ENCODE measurements around the gene RELA.
"Not testable (repeated sequence)": the region's sequence is repeated elsewhere in the genome, so short reads cannot be mapped to it uniquely, and the experiment has no call there.

Gene RELA

DNA sequence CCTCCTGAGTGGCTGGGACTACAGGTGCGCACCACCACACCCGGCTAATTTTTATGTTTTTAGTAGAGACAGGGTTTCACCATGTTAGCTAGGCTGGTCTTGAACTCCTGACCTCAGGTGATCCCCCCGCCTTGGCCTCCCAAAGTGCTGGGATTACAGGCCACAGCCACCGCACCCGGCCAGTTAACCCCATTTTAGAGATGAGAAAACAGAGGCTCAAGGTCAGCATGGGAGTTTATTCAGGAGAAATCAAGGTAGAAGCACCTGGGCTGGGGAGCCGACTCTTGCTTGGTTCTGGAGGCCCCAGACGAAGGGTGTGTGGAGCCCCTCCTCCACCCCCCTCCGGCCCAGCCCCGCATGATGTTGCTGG, 23.5 kb downstream of the RELA start:
- not testable (repeated sequence) for H3K9me3 ChIP-seq (ENCODE audit: control insufficient read depth, low read length); H3K27ac ChIP-seq (ENCODE audit: low read depth, low read length, severe bottlenecking); H3K4me3 ChIP-seq (ENCODE audit: extremely low read depth, insufficient read depth, low read length, poor library complexity, severe bottlenecking)
- WGBS, 2 experiments (ENCODE audit: insufficient coverage in 2 of 2) = 97 to 100% methylated on average over 5 of the region's 9 CpGs
- peaks cover 65% of the 10 kb centered on the region for H3K36me3 ChIP-seq (ENCODE audit: control insufficient read depth, insufficient read depth, low read length)
- peaks cover 11% of the 10 kb centered on the region for H3K4me1 ChIP-seq (ENCODE audit: control insufficient read depth, insufficient read depth, low read length, poor library complexity, severe bottlenecking)

DNA sequence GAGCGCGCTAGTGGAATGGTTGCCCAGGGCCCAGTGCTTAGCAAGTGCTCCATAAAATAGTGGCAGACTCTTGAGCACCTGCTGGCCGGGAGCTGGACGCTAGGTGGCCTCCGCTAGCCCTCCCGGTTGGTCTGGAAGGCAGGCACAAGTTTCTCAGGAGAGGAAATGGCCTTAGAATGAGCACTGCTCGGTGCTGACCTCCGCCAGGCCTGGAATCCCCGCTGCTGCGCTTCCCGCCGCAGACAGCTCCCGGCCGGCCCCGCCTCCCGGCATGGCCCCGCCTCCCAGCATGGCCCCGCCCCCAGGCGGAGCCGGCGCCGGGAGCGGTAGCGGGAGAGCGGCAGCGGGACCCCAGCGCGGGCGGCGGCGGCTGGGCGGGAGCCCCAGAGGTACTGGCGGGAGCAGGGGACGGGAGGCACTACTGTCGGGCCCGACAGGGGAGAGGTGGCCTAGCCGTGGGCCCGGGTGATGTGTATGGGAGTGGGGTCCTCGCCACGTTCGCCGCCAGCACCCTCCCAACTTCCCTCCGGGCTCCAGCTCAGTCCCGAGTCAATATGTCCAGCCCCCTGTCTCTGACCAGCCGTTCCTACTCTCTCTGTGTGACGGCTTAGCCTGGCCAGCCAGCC, 24.8 kb downstream of the RELA start, which contains the start of gene SIPA1:
Gene SIPA1 (plus strand): TSS at position 308 of the 626 bp plus-strand sequence. CDS start 2,821 bp downstream, outside the sequence.
- Histone ChIP-seq H3K9me3 (ENCODE audit: control insufficient read depth, low read length) (no peaks in the 10 kb centered on the region), H3K36me3 (ENCODE audit: control insufficient read depth, insufficient read depth, low read length) (peaks cover 69% of the 10 kb centered on the region), H3K27ac (ENCODE audit: low read depth, low read length, severe bottlenecking) (peak within 1 kb of the TSS; percentile 87), H3K4me1 (ENCODE audit: control insufficient read depth, insufficient read depth, low read length, poor library complexity, severe bottlenecking) (peaks cover 11% of the 10 kb centered on the region), H3K4me3 (ENCODE audit: extremely low read depth, insufficient read depth, low read length, poor library complexity, severe bottlenecking) (peak within 1 kb of the TSS; percentile 65)
- 6 to 9% methylated on average over 24 to 27 of the region's 46 CpGs for WGBS, 2 experiments (ENCODE audit: insufficient coverage in 2 of 2)

DNA sequence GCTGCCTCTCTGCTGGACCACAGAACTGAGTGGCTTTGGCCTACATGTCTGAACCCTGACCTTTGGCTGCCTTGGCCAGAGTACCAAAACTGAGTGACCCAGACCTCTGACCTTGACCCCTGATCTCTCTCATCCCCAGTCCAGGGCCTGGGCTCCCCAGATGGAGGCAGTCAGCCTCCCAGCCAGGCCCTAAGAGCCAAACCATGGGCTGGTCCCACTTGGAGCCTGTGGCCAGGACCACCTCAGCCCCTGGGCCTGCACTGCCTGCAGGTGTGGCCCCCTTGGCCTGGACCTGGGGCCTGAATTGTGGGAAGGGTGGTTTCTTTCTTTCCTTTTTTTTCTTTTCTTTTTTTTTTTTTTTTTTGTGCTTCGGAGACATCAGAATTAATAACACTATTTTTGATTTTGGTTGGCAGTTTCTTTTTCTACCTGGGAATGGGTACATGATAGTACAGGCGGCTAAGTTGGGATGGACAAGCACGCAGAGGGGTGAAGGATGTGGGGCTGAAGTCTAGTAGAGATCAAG, 25.6 kb downstream of the RELA start:
- peak overlapping the region; percentile 87 for H3K27ac ChIP-seq (ENCODE audit: low read depth, low read length, severe bottlenecking)
- 82 to 100% methylated on average over 2 of the region's 3 CpGs for WGBS, 2 experiments (ENCODE audit: insufficient coverage in 2 of 2)
- H3K4me1 ChIP-seq (ENCODE audit: control insufficient read depth, insufficient read depth, low read length, poor library complexity, severe bottlenecking) = peaks cover 11% of the 10 kb centered on the region
- no peaks in the 10 kb centered on the region for H3K9me3 ChIP-seq (ENCODE audit: control insufficient read depth, low read length)
- H3K4me3 ChIP-seq (ENCODE audit: extremely low read depth, insufficient read depth, low read length, poor library complexity, severe bottlenecking) = no peak overlapping the region
- H3K36me3 ChIP-seq (ENCODE audit: control insufficient read depth, insufficient read depth, low read length) = peaks cover 64% of the 10 kb centered on the region

DNA sequence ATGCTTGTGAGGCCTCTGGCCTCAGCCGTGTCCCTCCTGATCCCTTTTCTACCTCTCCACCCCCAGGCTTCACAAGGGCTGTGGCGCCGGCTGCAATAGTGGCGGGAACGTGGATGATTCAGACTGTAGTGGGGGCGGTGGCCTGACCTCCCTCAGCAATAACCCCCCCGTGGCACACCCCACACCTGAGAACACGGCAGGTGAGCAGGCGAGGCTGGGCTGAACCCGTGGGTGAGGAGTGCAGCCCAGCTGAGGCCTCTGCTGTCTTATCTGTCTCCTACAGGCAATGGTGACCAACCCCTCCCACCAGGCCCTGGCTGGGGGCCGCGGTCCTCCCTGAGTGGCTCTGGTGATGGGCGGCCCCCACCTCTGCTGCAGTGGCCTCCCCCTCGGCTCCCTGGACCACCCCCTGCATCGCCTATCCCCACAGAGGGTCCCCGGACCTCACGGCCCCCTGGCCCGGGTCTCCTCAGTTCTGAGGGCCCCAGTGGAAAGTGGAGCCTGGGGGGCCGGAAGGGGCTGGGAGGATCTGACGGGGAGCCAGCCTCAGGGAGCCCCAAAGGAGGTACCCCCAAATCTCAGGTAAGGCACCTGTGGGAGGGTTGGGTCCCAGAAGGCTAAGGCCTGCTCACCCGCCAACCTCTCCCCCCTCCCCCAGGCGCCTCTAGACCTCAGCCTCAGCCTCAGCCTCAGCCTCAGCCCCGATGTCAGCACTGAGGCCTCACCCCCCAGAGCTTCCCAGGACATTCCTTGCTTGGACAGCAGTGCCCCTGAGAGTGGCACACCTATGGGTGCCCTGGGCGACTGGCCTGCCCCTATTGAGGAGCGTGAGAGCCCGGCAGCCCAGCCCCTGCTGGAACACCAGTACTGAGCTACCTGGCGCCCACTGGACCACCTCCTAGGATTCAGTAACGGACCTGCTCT, 26.3 kb downstream of the RELA start:
- no peaks in the 10 kb centered on the region for H3K9me3 ChIP-seq (ENCODE audit: control insufficient read depth, low read length)
- no peak overlapping the region for H3K4me3 ChIP-seq (ENCODE audit: extremely low read depth, insufficient read depth, low read length, poor library complexity, severe bottlenecking)
- peaks cover 11% of the 10 kb centered on the region for H3K4me1 ChIP-seq (ENCODE audit: control insufficient read depth, insufficient read depth, low read length, poor library complexity, severe bottlenecking)
- no peak overlapping the region for H3K27ac ChIP-seq (ENCODE audit: low read depth, low read length, severe bottlenecking)
- H3K36me3 ChIP-seq (ENCODE audit: control insufficient read depth, insufficient read depth, low read length) = peaks cover 61% of the 10 kb centered on the region
- WGBS, 2 experiments (ENCODE audit: insufficient coverage in 2 of 2) = 96 to 97% methylated on average over 13 to 24 of the region's 28 CpGs

DNA sequence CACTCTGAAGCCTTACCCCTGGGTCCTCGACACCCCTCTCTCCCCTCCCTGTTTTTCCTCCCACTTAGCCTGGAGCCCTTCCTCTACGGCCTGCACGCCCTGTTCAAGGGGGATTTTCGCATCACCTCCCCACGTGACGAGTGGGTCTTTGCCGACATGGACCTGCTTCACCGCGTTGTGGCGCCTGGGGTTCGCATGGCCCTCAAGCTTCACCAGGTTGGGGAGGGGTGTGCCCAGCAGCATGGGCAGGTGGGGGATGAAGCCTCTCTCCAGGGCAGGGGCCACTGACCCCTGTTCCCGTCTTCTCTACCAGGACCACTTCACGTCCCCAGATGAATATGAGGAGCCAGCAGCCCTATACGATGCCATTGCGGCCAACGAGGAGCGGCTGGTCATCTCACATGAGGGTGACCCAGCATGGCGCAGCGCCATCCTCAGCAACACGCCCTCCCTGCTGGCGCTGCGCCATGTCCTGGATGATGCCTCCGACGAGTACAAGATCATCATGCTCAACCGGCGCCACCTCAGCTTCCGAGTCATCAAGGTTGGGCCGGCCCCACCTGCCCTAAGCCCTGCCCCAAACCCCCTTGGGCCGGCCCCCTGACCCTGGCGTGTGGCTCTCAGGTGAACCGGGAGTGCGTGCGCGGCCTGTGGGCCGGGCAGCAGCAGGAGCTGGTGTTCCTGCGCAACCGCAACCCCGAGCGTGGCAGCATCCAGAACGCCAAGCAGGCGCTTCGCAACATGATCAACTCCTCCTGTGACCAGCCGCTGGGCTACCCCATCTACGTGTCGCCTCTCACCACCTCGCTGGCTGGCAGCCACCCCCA, 27.6 kb downstream of the RELA start:
- H3K9me3 ChIP-seq (ENCODE audit: control insufficient read depth, low read length) = no peaks in the 10 kb centered on the region
- no peak overlapping the region for H3K27ac ChIP-seq (ENCODE audit: low read depth, low read length, severe bottlenecking)
- peaks cover 11% of the 10 kb centered on the region for H3K4me1 ChIP-seq (ENCODE audit: control insufficient read depth, insufficient read depth, low read length, poor library complexity, severe bottlenecking)
- H3K4me3 ChIP-seq (ENCODE audit: extremely low read depth, insufficient read depth, low read length, poor library complexity, severe bottlenecking) = no peak overlapping the region
- WGBS, 2 experiments (ENCODE audit: insufficient coverage in 2 of 2) = 95 to 97% methylated on average over 41 to 42 of the region's 46 CpGs
- H3K36me3 ChIP-seq (ENCODE audit: control insufficient read depth, insufficient read depth, low read length) = peaks cover 66% of the 10 kb centered on the region

DNA sequence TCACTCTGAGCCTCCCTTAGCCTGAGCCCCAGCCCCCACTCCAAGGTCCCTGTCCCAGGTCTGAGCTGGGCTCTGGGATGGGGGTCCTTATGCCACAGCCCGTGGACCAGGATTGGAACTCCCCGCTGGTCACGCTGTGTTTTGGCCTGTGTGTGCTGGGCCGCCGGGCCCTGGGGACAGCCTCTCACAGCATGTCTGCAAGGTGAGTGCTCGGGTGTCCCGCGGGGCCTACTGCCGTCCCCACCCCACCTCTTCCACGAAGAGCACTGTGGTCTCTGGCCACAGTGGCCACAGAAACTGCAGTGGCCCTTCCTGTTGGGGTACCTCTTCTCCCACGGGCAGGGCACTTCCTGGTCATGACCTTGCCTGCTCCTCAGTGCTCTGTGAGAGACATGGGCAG, 28.3 kb downstream of the RELA start:
- H3K4me1 ChIP-seq (ENCODE audit: control insufficient read depth, insufficient read depth, low read length, poor library complexity, severe bottlenecking) = peaks cover 11% of the 10 kb centered on the region
- no peak overlapping the region for H3K4me3 ChIP-seq (ENCODE audit: extremely low read depth, insufficient read depth, low read length, poor library complexity, severe bottlenecking)
- H3K36me3 ChIP-seq (ENCODE audit: control insufficient read depth, insufficient read depth, low read length) = peaks cover 68% of the 10 kb centered on the region
- H3K9me3 ChIP-seq (ENCODE audit: control insufficient read depth, low read length) = no peaks in the 10 kb centered on the region
- WGBS, 2 experiments (ENCODE audit: insufficient coverage in 2 of 2) = 94 to 99% methylated on average over 9 to 11 of the region's 11 CpGs
- H3K27ac ChIP-seq (ENCODE audit: low read depth, low read length, severe bottlenecking) = no peak overlapping the region

DNA sequence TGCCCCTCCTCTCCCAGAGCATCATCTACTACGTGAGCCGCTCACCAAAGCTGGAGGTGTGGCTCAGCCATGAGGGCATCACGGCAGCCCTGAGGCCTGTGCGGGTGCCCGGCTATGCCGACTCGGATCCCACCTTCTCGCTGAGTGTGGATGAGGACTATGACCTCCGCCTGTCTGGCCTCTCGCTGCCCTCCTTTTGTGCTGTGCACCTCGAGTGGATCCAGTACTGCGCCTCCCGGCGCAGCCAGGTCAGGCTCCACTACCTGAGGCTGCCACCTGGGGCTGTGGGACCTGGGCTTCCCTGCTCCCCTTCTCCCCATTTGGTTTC, 28.6 kb downstream of the RELA start:
- H3K27ac ChIP-seq (ENCODE audit: low read depth, low read length, severe bottlenecking) = no peak overlapping the region
- no peaks in the 10 kb centered on the region for H3K9me3 ChIP-seq (ENCODE audit: control insufficient read depth, low read length)
- H3K4me3 ChIP-seq (ENCODE audit: extremely low read depth, insufficient read depth, low read length, poor library complexity, severe bottlenecking) = no peak overlapping the region
- peaks cover 11% of the 10 kb centered on the region for H3K4me1 ChIP-seq (ENCODE audit: control insufficient read depth, insufficient read depth, low read length, poor library complexity, severe bottlenecking)
- WGBS, 2 experiments (ENCODE audit: insufficient coverage in 2 of 2) = 95 to 97% methylated on average over 10 to 14 of the region's 14 CpGs
- peaks cover 69% of the 10 kb centered on the region for H3K36me3 ChIP-seq (ENCODE audit: control insufficient read depth, insufficient read depth, low read length)

DNA sequence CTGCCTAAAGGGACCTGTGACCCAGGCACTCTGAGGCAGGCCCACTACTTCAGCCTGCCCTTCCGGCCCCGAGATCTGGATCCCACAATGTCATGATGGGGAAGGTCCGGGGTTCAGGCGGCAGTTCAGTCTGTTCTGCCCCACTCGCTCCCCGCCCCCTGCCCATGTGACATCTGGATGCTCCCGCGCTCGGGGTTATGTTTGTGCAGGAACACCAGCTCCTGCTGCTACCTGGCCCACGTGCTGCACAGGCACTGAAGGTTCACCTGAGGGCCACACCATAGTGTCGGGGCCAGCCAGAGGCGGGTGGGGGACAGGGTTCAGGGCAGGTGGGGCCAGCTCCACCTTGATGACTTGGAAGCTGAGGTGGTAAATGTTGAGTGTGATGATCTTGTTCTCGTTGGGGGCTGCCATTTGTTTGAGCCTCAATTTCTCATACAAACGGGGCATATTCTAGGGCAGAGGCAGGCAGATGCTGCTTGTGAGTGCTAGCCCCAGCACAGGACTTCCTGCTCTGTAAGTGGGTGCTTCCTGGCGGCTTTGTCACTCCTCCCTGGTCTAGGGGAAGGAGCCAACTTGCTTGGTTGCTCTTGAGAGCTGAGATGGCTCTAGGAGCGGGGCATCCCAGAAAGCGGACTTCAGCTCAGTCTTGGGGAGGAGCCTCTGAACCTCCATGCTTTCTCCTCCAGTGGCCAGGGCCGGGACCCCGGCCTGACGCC, 29.2 kb downstream of the RELA start:
- 95 to 96% methylated on average over 14 to 19 of the region's 20 CpGs for WGBS, 2 experiments (ENCODE audit: insufficient coverage in 2 of 2)
- no peaks in the 10 kb centered on the region for H3K9me3 ChIP-seq (ENCODE audit: control insufficient read depth, low read length)
- peaks cover 11% of the 10 kb centered on the region for H3K4me1 ChIP-seq (ENCODE audit: control insufficient read depth, insufficient read depth, low read length, poor library complexity, severe bottlenecking)
- H3K4me3 ChIP-seq (ENCODE audit: extremely low read depth, insufficient read depth, low read length, poor library complexity, severe bottlenecking) = no peak overlapping the region
- H3K27ac ChIP-seq (ENCODE audit: low read depth, low read length, severe bottlenecking) = no peak overlapping the region
- peaks cover 74% of the 10 kb centered on the region for H3K36me3 ChIP-seq (ENCODE audit: control insufficient read depth, insufficient read depth, low read length)

DNA sequence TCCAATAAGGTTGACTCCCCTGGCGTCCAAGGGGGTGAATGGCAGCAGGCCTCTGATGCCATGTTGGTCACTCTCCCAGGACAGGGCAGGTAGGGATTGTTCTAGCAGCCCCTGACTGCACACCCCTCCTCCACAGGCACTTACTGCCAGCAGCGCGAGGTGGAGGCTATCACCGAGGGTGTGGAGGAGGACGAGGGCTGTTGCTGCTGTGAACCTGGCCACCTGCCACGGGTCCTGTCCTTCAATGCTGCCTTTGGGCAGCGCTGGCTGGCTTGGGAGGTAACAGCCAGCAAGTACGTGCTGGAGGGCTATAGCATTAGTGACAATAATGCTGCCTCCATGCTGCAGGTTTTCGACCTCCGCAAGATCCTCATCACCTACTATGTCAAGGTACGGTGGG, 32.5 kb downstream of the RELA start:
- no peaks in the 10 kb centered on the region for H3K9me3 ChIP-seq (ENCODE audit: control insufficient read depth, low read length)
- H3K36me3 ChIP-seq (ENCODE audit: control insufficient read depth, insufficient read depth, low read length) = peaks cover 84% of the 10 kb centered on the region
- H3K4me3 ChIP-seq (ENCODE audit: extremely low read depth, insufficient read depth, low read length, poor library complexity, severe bottlenecking) = no peak overlapping the region
- H3K4me1 ChIP-seq (ENCODE audit: control insufficient read depth, insufficient read depth, low read length, poor library complexity, severe bottlenecking) = no peaks in the 10 kb centered on the region
- no peak overlapping the region for H3K27ac ChIP-seq (ENCODE audit: low read depth, low read length, severe bottlenecking)
- 91 to 94% methylated on average over 8 of the region's 11 CpGs for WGBS, 2 experiments (ENCODE audit: insufficient coverage in 2 of 2)

DNA sequence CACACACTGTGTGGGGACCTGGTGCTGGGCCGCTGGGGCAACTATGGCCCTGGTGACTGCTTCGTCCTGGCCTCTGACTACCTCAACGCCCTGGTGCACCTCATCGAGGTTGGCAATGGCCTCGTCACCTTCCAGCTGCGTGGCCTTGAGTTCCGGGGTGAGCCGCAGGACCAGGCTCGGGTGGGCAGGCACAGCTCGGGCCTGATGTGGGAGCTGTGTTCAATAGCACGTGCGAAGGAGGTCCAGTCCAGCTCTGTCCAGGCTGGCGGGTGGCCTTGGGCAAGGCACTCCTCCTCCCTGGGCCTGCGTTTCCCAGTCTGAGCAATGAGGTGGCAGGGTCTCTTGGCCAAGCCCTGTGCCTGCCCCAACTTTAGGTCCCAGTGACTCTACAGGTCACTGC, 33.1 kb downstream of the RELA start:
- Histone ChIP-seq H3K4me3 (ENCODE audit: extremely low read depth, insufficient read depth, low read length, poor library complexity, severe bottlenecking) (no peak overlapping the region), H3K36me3 (ENCODE audit: control insufficient read depth, insufficient read depth, low read length) (peaks cover 84% of the 10 kb centered on the region), H3K9me3 (ENCODE audit: control insufficient read depth, low read length) (no peaks in the 10 kb centered on the region), H3K27ac (ENCODE audit: low read depth, low read length, severe bottlenecking) (no peak overlapping the region), H3K4me1 (ENCODE audit: control insufficient read depth, insufficient read depth, low read length, poor library complexity, severe bottlenecking) (no peaks in the 10 kb centered on the region)
- WGBS, 2 experiments (ENCODE audit: insufficient coverage in 2 of 2) = 95 to 98% methylated on average over 14 of the region's 14 CpGs
